NOMO-1 treated with dmso at 0.1 percent for 144 hours (cell line): ENCODE results near the gene NEK5.

Experiments used
- DNase-seq: peaks from one replicate; lab custom pipeline; 2025; ENCODE audit not compliant: unreplicated experiment; lab: John Stamatoyannopoulos, UW

The NEK5 gene

GRCh38 chr13:51988988-51989618 is 139.8 kb downstream of the NEK5 start:
- DNase-seq, result no peak
